Eye (tissue), 1 donor: Measurements from ENCODE around the gene SMAP2.

Experiments used
- DNase-seq: peaks from one replicate; pipeline ENCODE4 v3.0.0-alpha.2; 2015

SMAP2 gene

GRCh38 chr1:40422630-40423263, 49.2 kb downstream of the SMAP2 start:
- DNase-seq = no peak

GRCh38 chr1:40423264-40423642, 49.7 kb downstream of the SMAP2 start:
- no peak for DNase-seq

- DNase-seq = no peak
These were observed 50.6 kb downstream of the SMAP2 start for GRCh38 chr1:40423951-40424618.

DNA sequence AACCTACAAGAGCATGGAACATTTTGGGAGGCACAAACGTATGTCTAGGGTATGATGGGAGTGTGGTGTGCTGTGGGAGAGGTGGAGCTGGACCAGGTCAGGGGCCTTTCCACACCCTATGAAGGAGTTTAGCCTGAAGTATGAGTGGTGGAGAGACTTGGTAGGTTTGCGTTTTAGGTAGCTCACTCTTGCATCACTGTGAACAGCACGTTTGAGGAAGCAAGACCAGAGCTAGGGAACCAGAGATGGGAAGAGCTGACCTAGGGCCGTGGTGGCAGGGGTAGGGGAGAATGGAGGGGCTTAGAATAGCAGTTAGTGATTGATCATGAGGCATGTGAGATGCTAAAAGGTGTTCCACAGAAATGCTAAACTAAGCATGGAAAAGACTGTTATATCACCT, 51.7 kb downstream of the SMAP2 start:
- DNase-seq = no peak

DNA sequence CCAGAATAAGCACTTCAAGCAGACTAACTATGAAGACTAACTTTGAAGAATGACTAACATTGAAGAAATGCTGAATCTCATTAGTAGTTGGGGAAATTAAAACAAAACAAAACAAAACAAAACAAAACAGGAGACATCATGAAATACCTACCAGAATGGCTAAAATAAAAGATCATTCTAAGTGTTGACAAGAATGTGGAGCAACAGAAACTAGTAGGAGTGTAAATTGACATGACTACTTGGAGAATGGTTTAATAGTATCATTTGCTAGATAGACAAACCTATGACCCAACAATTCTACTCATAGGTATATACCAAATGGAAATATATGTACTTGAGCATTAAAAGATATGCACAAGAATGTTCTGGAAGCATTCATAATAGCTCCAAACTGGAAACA, 57.9 kb downstream of the SMAP2 start:
- DNase-seq = no peak

DNA sequence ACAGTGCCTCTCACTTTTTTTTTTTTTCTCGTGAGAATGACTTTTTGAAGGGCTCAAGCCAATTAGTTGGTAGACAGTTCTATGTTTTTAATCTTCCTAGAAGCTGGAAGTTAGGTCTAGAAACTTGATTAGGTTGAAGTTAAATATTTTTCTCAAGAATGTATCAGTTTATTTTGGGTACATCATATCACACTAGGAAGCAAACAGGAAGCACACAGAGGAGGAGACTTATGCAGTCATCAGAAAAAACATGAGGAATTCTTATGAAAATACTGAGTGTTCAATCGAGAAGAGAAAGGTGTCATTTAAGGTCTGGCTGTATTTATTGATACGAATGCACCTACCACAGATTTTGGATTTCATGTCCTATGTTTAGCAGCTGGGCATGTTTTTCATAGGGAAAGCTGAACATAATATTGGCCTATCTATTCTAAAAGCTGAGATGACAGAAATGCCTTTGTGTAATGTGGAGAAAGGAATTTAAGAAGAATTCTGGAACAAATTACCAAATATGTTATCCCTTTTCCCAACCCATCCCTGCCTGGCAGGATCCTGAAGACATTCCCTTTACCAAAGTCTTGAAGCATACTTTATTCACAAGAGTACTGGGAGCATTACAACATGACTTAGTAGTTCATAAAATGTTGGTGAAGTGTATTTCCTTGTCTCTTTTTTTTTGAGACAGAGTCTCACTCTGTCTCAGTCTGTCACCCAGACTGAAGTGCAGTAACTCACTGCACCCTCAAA, 59.3 kb downstream of the SMAP2 start:
- no peak for DNase-seq

DNA sequence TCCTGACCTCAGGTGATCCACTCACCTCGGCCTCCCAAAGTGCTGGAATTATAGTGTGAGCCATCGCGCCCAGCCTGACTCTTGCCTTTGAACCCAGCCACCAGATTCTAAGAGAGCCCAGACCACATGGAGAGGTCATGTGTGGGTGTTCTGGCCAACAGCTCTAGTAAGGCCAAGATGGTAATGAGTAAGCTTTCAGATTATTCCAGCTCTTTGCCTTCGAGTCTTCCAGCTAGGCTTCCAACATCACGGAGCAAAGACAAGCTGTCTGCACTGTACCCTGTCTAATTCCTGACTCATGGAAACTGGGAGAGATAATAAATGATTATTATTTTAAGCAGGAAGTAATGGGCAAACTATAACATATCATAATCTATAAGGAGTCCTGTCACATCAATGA, 61.9 kb downstream of the SMAP2 start:
- no peak for DNase-seq

DNA sequence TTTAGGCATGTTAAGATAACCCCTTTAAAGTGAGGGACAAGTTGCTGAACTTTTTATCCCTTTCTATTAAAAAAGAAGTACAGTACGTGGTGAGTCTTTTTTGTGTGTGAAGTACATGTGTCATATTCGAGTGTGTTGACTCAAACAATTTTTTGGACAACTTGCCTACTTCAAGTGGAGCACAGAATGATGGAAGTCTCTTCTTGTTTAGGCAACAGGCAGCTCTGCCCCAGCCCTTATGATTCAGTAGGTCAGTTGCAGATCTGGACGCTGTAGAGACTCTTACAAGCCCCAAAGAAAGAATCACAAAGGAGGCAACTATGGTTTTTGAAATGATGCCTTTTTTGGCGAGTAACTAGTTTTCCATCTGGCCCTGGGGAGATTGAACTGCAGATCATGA, 62.3 kb downstream of the SMAP2 start:
- DNase-seq = no peak

- DNase-seq = peak; percentile 50
These were observed 65.0 kb downstream of the SMAP2 start for GRCh38 chr1:40438391-40439015.

DNA sequence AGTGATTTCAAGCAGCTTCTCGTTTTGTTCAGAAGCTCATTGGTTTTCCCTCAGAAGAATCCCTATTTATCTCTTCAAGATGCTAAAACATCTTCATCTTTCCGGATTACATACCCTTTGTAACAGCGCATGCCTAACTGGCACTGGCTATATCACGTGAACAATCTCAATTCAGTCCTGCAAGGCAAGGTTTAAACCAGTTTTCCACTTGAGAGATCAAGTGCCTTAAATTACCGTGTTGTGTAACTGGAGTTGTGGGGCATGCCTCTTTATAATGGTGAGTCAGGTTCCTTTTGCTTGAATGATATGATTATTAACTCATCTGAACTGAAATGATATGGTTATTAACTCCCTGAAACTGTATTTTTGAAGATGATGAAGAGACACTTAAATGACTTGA, 65.7 kb downstream of the SMAP2 start:
- no peak for DNase-seq

DNA sequence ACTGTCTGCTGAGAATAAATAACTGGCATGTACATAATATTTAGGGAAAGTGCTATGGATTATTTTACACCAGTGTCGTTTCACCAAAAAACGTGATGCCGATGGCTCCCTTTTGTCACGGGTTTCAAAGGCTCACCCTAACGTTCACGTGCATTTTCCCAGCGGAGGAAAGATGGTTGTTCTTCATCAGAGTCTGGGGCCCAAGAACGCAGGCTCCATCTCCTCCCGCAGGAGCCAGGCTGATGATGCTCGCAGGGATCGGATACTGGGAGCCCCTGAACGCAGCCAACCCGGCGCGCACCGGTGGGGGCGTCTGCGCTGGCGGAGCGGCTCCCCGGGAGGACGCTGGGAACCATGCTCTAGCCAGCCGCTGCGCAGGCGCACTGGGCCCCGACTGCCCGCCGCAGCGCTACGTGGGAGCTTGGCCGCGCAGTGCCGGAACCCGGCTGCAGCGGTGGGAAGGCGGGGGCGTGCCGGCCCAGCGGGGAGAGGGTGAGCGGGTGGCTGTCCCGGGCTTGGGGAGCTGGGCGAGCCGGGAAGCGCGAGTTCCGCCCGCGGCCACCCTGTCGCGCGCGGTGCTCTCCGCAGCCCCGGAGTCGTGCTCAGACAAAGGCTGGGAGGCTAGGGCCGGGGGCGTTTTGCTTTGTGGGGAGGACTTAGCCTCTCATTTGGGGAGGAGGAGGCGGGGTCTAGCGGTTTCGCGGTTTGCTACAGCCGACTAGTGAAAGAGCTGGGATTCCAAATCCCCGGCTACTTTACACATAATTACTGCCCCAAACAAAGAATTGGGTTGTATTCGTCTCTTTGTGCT, 76.4 kb downstream of the SMAP2 start, which contains the start of gene ZFP69B:
Gene ZFP69B (plus strand): TSS at position 793 of the 811 bp plus-strand sequence. CDS start 486 bp downstream, outside the sequence.
- DNase-seq = peak; percentile 97

GRCh38 chr1:40450495-40451237, 77.1 kb downstream of the SMAP2 start:
- no peak for DNase-seq

DNA sequence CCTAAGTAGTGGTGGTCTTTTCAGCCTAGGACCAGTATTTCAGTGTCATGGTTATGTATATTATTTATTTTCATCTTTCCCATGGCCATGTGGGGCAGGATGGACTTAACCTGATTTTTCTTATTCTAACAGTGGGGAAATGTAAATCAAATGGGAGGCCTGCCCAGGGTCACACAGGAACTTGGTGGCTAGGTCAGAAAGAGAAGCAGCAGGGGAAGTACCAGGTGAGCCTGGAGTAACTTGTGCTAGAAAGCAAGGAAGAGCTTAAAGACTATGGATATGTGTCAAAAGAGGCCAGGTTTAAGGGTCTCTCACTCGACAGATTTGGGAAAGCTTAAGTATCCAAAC, 77.7 kb downstream of the SMAP2 start:
- no peak for DNase-seq

DNA sequence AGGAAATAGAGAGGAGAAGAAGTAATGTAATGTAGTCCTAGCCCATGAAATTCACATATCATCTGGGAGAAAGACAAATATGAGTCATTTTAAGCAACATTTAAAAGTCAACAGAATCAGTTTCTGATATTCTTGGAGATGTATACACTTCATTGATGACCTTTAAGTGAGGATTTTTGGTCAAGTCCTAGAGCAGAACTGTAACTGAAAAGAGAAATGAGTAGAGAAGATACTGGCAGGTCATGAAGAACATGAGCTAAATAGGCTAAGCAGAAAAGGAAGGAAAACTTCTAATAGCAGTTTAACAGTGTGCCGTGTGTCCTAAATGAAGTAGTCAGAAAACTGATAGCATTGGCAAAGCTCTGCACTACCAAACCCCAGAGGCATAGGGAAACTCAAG, 81.3 kb downstream of the SMAP2 start:
- no peak for DNase-seq

DNA sequence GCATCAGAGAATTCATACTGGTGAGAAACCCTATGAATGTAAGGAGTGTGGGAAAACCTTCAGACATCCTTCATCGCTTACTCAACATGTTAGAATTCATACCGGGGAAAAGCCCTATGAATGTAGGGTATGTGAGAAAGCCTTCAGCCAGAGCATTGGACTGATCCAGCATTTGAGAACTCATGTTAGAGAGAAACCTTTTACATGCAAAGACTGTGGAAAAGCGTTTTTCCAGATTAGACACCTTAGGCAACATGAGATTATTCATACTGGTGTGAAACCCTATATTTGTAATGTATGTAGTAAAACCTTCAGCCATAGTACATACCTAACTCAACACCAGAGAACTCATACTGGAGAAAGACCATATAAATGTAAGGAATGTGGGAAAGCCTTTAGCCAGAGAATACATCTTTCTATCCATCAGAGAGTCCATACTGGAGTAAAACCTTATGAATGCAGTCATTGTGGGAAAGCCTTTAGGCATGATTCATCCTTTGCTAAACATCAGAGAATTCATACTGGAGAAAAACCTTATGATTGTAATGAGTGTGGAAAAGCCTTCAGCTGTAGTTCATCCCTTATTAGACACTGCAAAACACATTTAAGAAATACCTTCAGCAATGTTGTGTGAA, 89.5 kb downstream of the SMAP2 start:
- peak; percentile 31 for DNase-seq

GRCh38 chr1:40469327-40469726, 95.8 kb downstream of the SMAP2 start:
- no peak for DNase-seq
